ENCODE measurements around the gene HELZ.
"Not testable (repeated sequence)": the region's sequence is repeated elsewhere in the genome, so short reads cannot be mapped to it uniquely, and the experiment has no call there.

The HELZ gene

GRCh38 chr17:67274466-67274865 lies 29.5 kb upstream of the HELZ start:
- TF ChIP-seq CTCF (IDR thresholded peaks at IDR 0.05; ENCODE audit: low read length, missing control alignments): no peak
- DNase-seq (ENCODE audit: low read depth): no peak
- no peak overlapping the region for H3K4me3 ChIP-seq (replicated peaks; ENCODE audit: low read depth, low read length)

- H3K4me3 ChIP-seq (replicated peaks; ENCODE audit: low read depth, low read length): no peak overlapping the region
- TF ChIP-seq CTCF (IDR thresholded peaks at IDR 0.05; ENCODE audit: low read length, missing control alignments): no peak
- no peak for DNase-seq (ENCODE audit: low read depth)
Measured at GRCh38 chr17:67273900-67274299, 28.9 kb upstream of the HELZ start.

GRCh38 chr17:67272312-67273047 lies 27.5 kb upstream of the HELZ start:
- no peak for DNase-seq (ENCODE audit: low read depth)
- no peak overlapping the region for H3K4me3 ChIP-seq (replicated peaks; ENCODE audit: low read depth, low read length)
- TF ChIP-seq CTCF (IDR thresholded peaks at IDR 0.05; ENCODE audit: low read length, missing control alignments): peak; percentile 50

- DNase-seq (ENCODE audit: low read depth): not testable (repeated sequence)
Measured at GRCh38 chr17:67271187-67271586, 26.2 kb upstream of the HELZ start.

GRCh38 chr17:67270416-67270815 lies 25.4 kb upstream of the HELZ start:
- DNase-seq (ENCODE audit: low read depth): no peak
- no peak overlapping the region for H3K4me3 ChIP-seq (replicated peaks; ENCODE audit: low read depth, low read length)
- no peak for TF ChIP-seq CTCF (IDR thresholded peaks at IDR 0.05; ENCODE audit: low read length, missing control alignments)

More at GRCh38 chr17:67271187-67271586, 26.2 kb upstream of the HELZ start:
- not testable (repeated sequence) for H3K4me3 ChIP-seq (replicated peaks; ENCODE audit: low read depth, low read length)

GRCh38 chr17:67266496-67266895 lies 21.5 kb upstream of the HELZ start:
- DNase-seq (ENCODE audit: low read depth): no peak
- H3K4me3 ChIP-seq (replicated peaks; ENCODE audit: low read depth, low read length): no peak overlapping the region
- TF ChIP-seq CTCF (IDR thresholded peaks at IDR 0.05; ENCODE audit: low read length, missing control alignments): no peak

GRCh38 chr17:67265436-67266019 lies 20.5 kb upstream of the HELZ start:
- no peak for DNase-seq (ENCODE audit: low read depth)
- no peak for TF ChIP-seq CTCF (IDR thresholded peaks at IDR 0.05; ENCODE audit: low read length, missing control alignments)
- H3K4me3 ChIP-seq (replicated peaks; ENCODE audit: low read depth, low read length): no peak overlapping the region

Data from fibroblast of pulmonary artery (primary cell).